Coronary artery (tissue), 2 donors: ENCODE measurements around the gene TMEM74B.

Experiments used
- DNase-seq: peaks from one replicate; pipeline ENCODE4 v3.0.0-alpha.2; 2017; ENCODE audit warnings: low spot score
- H3K27ac ChIP-seq, 2 donors: fragments of 200-600 bp; sonication (generic); one replicate each; pipeline ENCODE4 v1.5.1; 2016 to 2019
- H3K4me3 ChIP-seq: fragments of 200-600 bp; sonication (generic); 2 replicates; pipeline ENCODE4 v1.5.1; 2016; ENCODE audit warnings: mild to moderate bottlenecking, moderate library complexity
- CTCF ChIP-seq: fragments of 200-600 bp; sonication (generic); IDR thresholded peaks from one replicate; pipeline ENCODE4 v1.5.1; 2019; ENCODE audit warnings: antibody characterized with exemption

The TMEM74B gene

GRCh38 chr20:1202762-1203504, 18.2 kb upstream of the TMEM74B start, which contains the start of gene C20orf202:
Gene C20orf202 (plus strand): TSS chr20:1203454. CDS start chr20:1203586, 132 bp downstream.
- no peak within 1 kb of the TSS for H3K4me3 ChIP-seq
- TF ChIP-seq CTCF, result no peak
- DNase-seq, result no peak
- H3K27ac ChIP-seq, result no peak within 1 kb of the TSS

- TF ChIP-seq CTCF, result no peak
- Histone ChIP-seq H3K27ac (no peak overlapping the region), H3K4me3 (no peak overlapping the region)
- no peak for DNase-seq
These were observed 15.2 kb upstream of the TMEM74B start for GRCh38 chr20:1199964-1200363.

- no peak overlapping the region for H3K27ac ChIP-seq
These were observed 14.6 kb upstream of the TMEM74B start for GRCh38 chr20:1199212-1199873.

GRCh38 chr20:1198751-1199150, 14.0 kb upstream of the TMEM74B start:
- Histone ChIP-seq H3K27ac (no peak overlapping the region), H3K4me3 (no peak overlapping the region)
- DNase-seq, result no peak
- no peak for TF ChIP-seq CTCF

More at GRCh38 chr20:1199212-1199873, 14.6 kb upstream of the TMEM74B start:
- DNase-seq, result no peak
- no peak for TF ChIP-seq CTCF
- H3K4me3 ChIP-seq, result no peak overlapping the region

GRCh38 chr20:1197801-1198200, 13.0 kb upstream of the TMEM74B start:
- no peak overlapping the region for H3K27ac ChIP-seq

GRCh38 chr20:1196634-1197033, 11.9 kb upstream of the TMEM74B start:
- no peak for TF ChIP-seq CTCF
- no peak for DNase-seq
- Histone ChIP-seq H3K4me3 (no peak overlapping the region), H3K27ac (no peak overlapping the region)

More at GRCh38 chr20:1197801-1198200, 13.0 kb upstream of the TMEM74B start:
- no peak for TF ChIP-seq CTCF
- no peak for DNase-seq
- H3K4me3 ChIP-seq, result no peak overlapping the region

GRCh38 chr20:1195226-1195625, 10.4 kb upstream of the TMEM74B start:
- no peak for TF ChIP-seq CTCF
- H3K4me3 ChIP-seq, result no peak overlapping the region
- DNase-seq, result no peak
- H3K27ac ChIP-seq, result no peak overlapping the region
